Activated CD4-positive, alpha-beta T cell treated with anti-CD3 and anti-CD28 coated beads, Interleukin-2, amount 10 ng/mL, durations not matched to agents 7 days and 5 days (primary cell): ENCODE data around the gene SETD5. TPM values are rescaled to one million over a fixed set of nuclear protein-coding genes. Genes with fewer than 3 reads are reported as not detected.
A peak's percentile ranks its signal among the peaks of the same experiment; 100 is the strongest.

ENCODE experiments used
- CTCF ChIA-PET: fragments of 350-600 bp; sonication (Branson Sonifier 250); formaldehyde crosslinking; loops from one replicate; lab custom pipeline; 2021; ENCODE audit warnings: antibody characterized with exemption; lab: Charles Lee
- POLR2A ChIA-PET: fragments of 350-600 bp; sonication (Branson Sonifier 250); formaldehyde crosslinking; loops from one replicate; lab custom pipeline; 2021; ENCODE audit warnings: antibody characterized with exemption; lab: Charles Lee
- DNase-seq: peaks from one replicate; pipeline ENCODE4 v3.0.0-alpha.2; 2020
- H3K27ac Mint-ChIP-seq: one replicate; pipeline ENCODE4 v1.8.0; 2021; ENCODE audit warnings: mild to moderate bottlenecking, moderate library complexity, mixed read lengths
- H3K27me3 Mint-ChIP-seq: one replicate; pipeline ENCODE4 v1.8.0; 2021; ENCODE audit warnings: mixed read lengths
- H3K36me3 Mint-ChIP-seq: one replicate; pipeline ENCODE4 v1.8.0; 2021; ENCODE audit warnings: low read depth, mixed read lengths
- H3K4me1 Mint-ChIP-seq: one replicate; pipeline ENCODE4 v1.8.0; 2021; ENCODE audit warnings: mixed read lengths
- H3K4me3 Mint-ChIP-seq: one replicate; pipeline ENCODE4 v1.8.0; 2021; ENCODE audit warnings: mild to moderate bottlenecking, moderate library complexity, mixed read lengths
- H3K9me3 Mint-ChIP-seq: one replicate; pipeline ENCODE4 v1.8.0; 2021; ENCODE audit warnings: mixed read lengths
- total RNA-seq, 2 experiments: library from RNA; stranded (reverse); gene quantifications; one replicate each; pipeline ENCODE4 v1.2.3, GENCODE V29; 2021

Gene SETD5
- total RNA-seq, 2 experiments from 2014 or later = 111 to 129 TPM

GRCh38 chr3:9379327-9379726 is 18.1 kb upstream of the SETD5 start:
- peaks cover 62% of the 10 kb centered on the region for H3K36me3 Mint-ChIP-seq
- no peaks in the 10 kb centered on the region for H3K9me3 Mint-ChIP-seq
- H3K4me3 Mint-ChIP-seq = no peak overlapping the region
- peaks cover 16% of the 10 kb centered on the region for H3K4me1 Mint-ChIP-seq
- no peaks in the 10 kb centered on the region for H3K27me3 Mint-ChIP-seq
- POLR2A ChIA-PET = no interaction called here
- CTCF ChIA-PET = interaction anchor here (0.7 to 1.6 kb wide), 4 partner anchors 12 to 354 kb away, joined by 3 read pairs; partner anchors contain the start of gene THUMPD3
- H3K27ac Mint-ChIP-seq = no peak overlapping the region
- DNase-seq = no peak

- ChIA-PET CTCF (interaction anchor here (0.7 to 1.1 kb wide), 3 partner anchors 13 to 353 kb away, joined by 3 read pairs; partner anchors contain the start of gene THUMPD3), POLR2A (no interaction called here)
- Mint-ChIP-seq H3K27me3 (no peaks in the 10 kb centered on the region), H3K9me3 (no peaks in the 10 kb centered on the region), H3K4me1 (peaks cover 16% of the 10 kb centered on the region), H3K36me3 (peaks cover 61% of the 10 kb centered on the region), H3K27ac (no peak overlapping the region), H3K4me3 (no peak overlapping the region)
- DNase-seq = no peak
Observed at GRCh38 chr3:9380014-9380413, 17.4 kb upstream of the SETD5 start.

GRCh38 chr3:9384141-9384828 is 13.1 kb upstream of the SETD5 start:
- peaks cover 69% of the 10 kb centered on the region for H3K36me3 Mint-ChIP-seq
- POLR2A ChIA-PET = interaction anchor here (1.1 kb wide), 1 partner anchor 21 kb away, joined by 3 read pairs; the partner anchor contains the start of gene THUMPD3
- no peak overlapping the region for H3K27ac Mint-ChIP-seq
- no peak overlapping the region for H3K4me3 Mint-ChIP-seq
- H3K27me3 Mint-ChIP-seq = no peaks in the 10 kb centered on the region
- no peak for DNase-seq
- no peaks in the 10 kb centered on the region for H3K9me3 Mint-ChIP-seq
- CTCF ChIA-PET = interaction anchor here (1.2 to 2.0 kb wide), 3 partner anchors 9 to 52 kb away, joined by 3 to 6 read pairs (median 4); partner anchors contain the start of gene THUMPD3
- peaks cover 18% of the 10 kb centered on the region for H3K4me1 Mint-ChIP-seq

- H3K9me3 Mint-ChIP-seq = no peaks in the 10 kb centered on the region
- peaks cover 19% of the 10 kb centered on the region for H3K4me1 Mint-ChIP-seq
- DNase-seq = no peak
- no peak overlapping the region for H3K27ac Mint-ChIP-seq
- no peaks in the 10 kb centered on the region for H3K27me3 Mint-ChIP-seq
- CTCF ChIA-PET = interaction anchor here (2.0 kb wide), 1 partner anchor 8 kb away, joined by 6 read pairs; no protein-coding TSS in a partner anchor
- POLR2A ChIA-PET = no interaction called here
- no peak overlapping the region for H3K4me3 Mint-ChIP-seq
- peaks cover 73% of the 10 kb centered on the region for H3K36me3 Mint-ChIP-seq
Observed at GRCh38 chr3:9385187-9386077, 12.0 kb upstream of the SETD5 start.

GRCh38 chr3:9386078-9386459 is 11.3 kb upstream of the SETD5 start:
- no peak for DNase-seq
- peaks cover 21% of the 10 kb centered on the region for H3K4me1 Mint-ChIP-seq
- H3K4me3 Mint-ChIP-seq = no peak overlapping the region
- POLR2A ChIA-PET = no interaction called here
- H3K27me3 Mint-ChIP-seq = no peaks in the 10 kb centered on the region
- CTCF ChIA-PET = no interaction called here
- no peak overlapping the region for H3K27ac Mint-ChIP-seq
- peaks cover 78% of the 10 kb centered on the region for H3K36me3 Mint-ChIP-seq
- H3K9me3 Mint-ChIP-seq = no peaks in the 10 kb centered on the region

- no peak overlapping the region for H3K4me3 Mint-ChIP-seq
- peaks cover 81% of the 10 kb centered on the region for H3K36me3 Mint-ChIP-seq
- ChIA-PET CTCF (no interaction called here), POLR2A (no interaction called here)
- no peak for DNase-seq
- no peaks in the 10 kb centered on the region for H3K9me3 Mint-ChIP-seq
- H3K4me1 Mint-ChIP-seq = peaks cover 24% of the 10 kb centered on the region
- H3K27me3 Mint-ChIP-seq = no peaks in the 10 kb centered on the region
- H3K27ac Mint-ChIP-seq = peak overlapping the region; percentile 56
Observed at GRCh38 chr3:9386501-9387321, 10.7 kb upstream of the SETD5 start.

- H3K9me3 Mint-ChIP-seq = no peaks in the 10 kb centered on the region
- H3K4me3 Mint-ChIP-seq = no peak overlapping the region
- no peak for DNase-seq
- POLR2A ChIA-PET = no interaction called here
- H3K27me3 Mint-ChIP-seq = no peaks in the 10 kb centered on the region
- H3K36me3 Mint-ChIP-seq = peaks cover 87% of the 10 kb centered on the region
- peak overlapping the region; percentile 9 for H3K27ac Mint-ChIP-seq
- CTCF ChIA-PET = no interaction called here
- H3K4me1 Mint-ChIP-seq = peaks cover 30% of the 10 kb centered on the region
Observed at GRCh38 chr3:9387322-9387655, 10.1 kb upstream of the SETD5 start.

GRCh38 chr3:9388142-9388541 is 9.3 kb upstream of the SETD5 start:
- Mint-ChIP-seq H3K36me3 (peaks cover 84% of the 10 kb centered on the region), H3K27me3 (no peaks in the 10 kb centered on the region), H3K4me3 (no peak overlapping the region), H3K4me1 (peaks cover 36% of the 10 kb centered on the region), H3K27ac (no peak overlapping the region), H3K9me3 (no peaks in the 10 kb centered on the region)
- ChIA-PET POLR2A (no interaction called here), CTCF (interaction anchor here (0.6 kb wide), 1 partner anchor 668 kb away, joined by 3 read pairs; no protein-coding TSS in a partner anchor)
- DNase-seq = no peak

GRCh38 chr3:9388562-9389272 is 8.7 kb upstream of the SETD5 start:
- Mint-ChIP-seq H3K4me1 (peaks cover 41% of the 10 kb centered on the region), H3K4me3 (no peak overlapping the region), H3K27me3 (no peaks in the 10 kb centered on the region), H3K27ac (no peak overlapping the region), H3K36me3 (peaks cover 83% of the 10 kb centered on the region), H3K9me3 (no peaks in the 10 kb centered on the region)
- POLR2A ChIA-PET = interaction anchor here (0.7 kb wide), 1 partner anchor 23 kb away, joined by 3 read pairs; no protein-coding TSS in a partner anchor
- DNase-seq = no peak
- CTCF ChIA-PET = interaction anchor here (0.6 kb wide), 4 partner anchors 15 to 667 kb away, joined by 3 read pairs; no protein-coding TSS in a partner anchor

GRCh38 chr3:9390265-9390888 is 7.0 kb upstream of the SETD5 start:
- Mint-ChIP-seq H3K9me3 (no peaks in the 10 kb centered on the region), H3K27me3 (no peaks in the 10 kb centered on the region), H3K4me3 (no peak overlapping the region), H3K4me1 (peaks cover 56% of the 10 kb centered on the region), H3K36me3 (peaks cover 83% of the 10 kb centered on the region), H3K27ac (no peak overlapping the region)
- ChIA-PET CTCF (interaction anchor here (0.6 to 0.7 kb wide), 3 partner anchors 17 to 60 kb away, joined by 3 to 5 read pairs (median 3); no protein-coding TSS in a partner anchor), POLR2A (no interaction called here)
- no peak for DNase-seq

GRCh38 chr3:9392041-9392440 is 5.4 kb upstream of the SETD5 start:
- H3K36me3 Mint-ChIP-seq = peaks cover 76% of the 10 kb centered on the region
- ChIA-PET POLR2A (no interaction called here), CTCF (no interaction called here)
- H3K27ac Mint-ChIP-seq = no peak overlapping the region
- DNase-seq = no peak
- H3K27me3 Mint-ChIP-seq = no peaks in the 10 kb centered on the region
- H3K9me3 Mint-ChIP-seq = no peaks in the 10 kb centered on the region
- no peak overlapping the region for H3K4me3 Mint-ChIP-seq
- peaks cover 55% of the 10 kb centered on the region for H3K4me1 Mint-ChIP-seq
